Fibroblast of lung (primary cell): ENCODE data around the gene KANSL2. TPM values are rescaled to one million over a fixed set of nuclear protein-coding genes. Genes with fewer than 3 reads are reported as not detected.
"Not testable (repeated sequence)": the region's sequence is repeated elsewhere in the genome, so short reads cannot be mapped to it uniquely, and the experiment has no call there.

ENCODE experiments used
- DNase-seq, 2 donors: peaks; one replicate each; pipeline versions ENCODE4 v3.0.0 to v3.0.0-alpha.2; 2010; ENCODE audit warnings: low read depth in 2 of 2
- H2AFZ ChIP-seq: 2 replicates; pipeline ENCODE4 v1.5.1; 2012; ENCODE audit warnings: low read length, control low read depth, inconsistent platforms
- H3K27ac ChIP-seq: 2 replicates; pipeline ENCODE4 v1.5.1; 2011; ENCODE audit warnings: low read length, control low read depth; ENCODE audit not compliant: insufficient read depth
- H3K27me3 ChIP-seq: 2 replicates; pipeline ENCODE4 v1.5.1; 2011; ENCODE audit warnings: mild to moderate bottlenecking, low read length; ENCODE audit not compliant: control insufficient read depth, insufficient read depth
- H3K36me3 ChIP-seq: 2 replicates; pipeline ENCODE4 v1.5.1; 2011; ENCODE audit warnings: low read length; ENCODE audit not compliant: control insufficient read depth, insufficient read depth
- H3K4me1 ChIP-seq: 2 replicates; pipeline ENCODE4 v1.5.1; 2011; ENCODE audit warnings: low read length; ENCODE audit not compliant: control insufficient read depth, insufficient read depth; ENCODE audit errors: extremely low read depth
- H3K4me2 ChIP-seq: 2 replicates; pipeline ENCODE4 v1.5.1; 2011; ENCODE audit warnings: low read length, control low read depth; ENCODE audit not compliant: insufficient read depth; ENCODE audit errors: extremely low read depth
- H3K4me3 ChIP-seq, 4 experiments: fragments of 200-600 bp in 1 of 4; sonication (generic) in 1 of 4; replicated peaks in 1 of 4; 2 replicates each; pipeline ENCODE4 v1.5.1; 2011 to 2016; ENCODE audit warnings: low read length in 4 of 4, low read depth in 3 of 4, mild to moderate bottlenecking in 3 of 4, control low read depth in 2 of 4, inconsistent platforms in 1 of 4, mixed read lengths in 1 of 4; ENCODE audit not compliant: insufficient read depth in 1 of 4; ENCODE audit errors: control extremely low read depth in 1 of 4
- H3K79me2 ChIP-seq: 2 replicates; pipeline ENCODE4 v1.5.1; 2012; ENCODE audit warnings: mild to moderate bottlenecking, low read length, inconsistent platforms; ENCODE audit not compliant: control insufficient read depth, insufficient read depth
- H3K9ac ChIP-seq: 2 replicates; pipeline ENCODE4 v1.5.1; 2011; ENCODE audit warnings: mild to moderate bottlenecking, low read length, control low read depth; ENCODE audit not compliant: insufficient read depth
- H3K9me3 ChIP-seq: 2 replicates; pipeline ENCODE4 v1.5.1; 2012; ENCODE audit warnings: low read depth, low read length; ENCODE audit not compliant: control insufficient read depth, insufficient read depth
- H4K20me1 ChIP-seq: 2 replicates; pipeline ENCODE4 v1.5.1; 2011; ENCODE audit warnings: low read length; ENCODE audit not compliant: control insufficient read depth, insufficient read depth; ENCODE audit errors: extremely low read depth
- CTCF ChIP-seq, 2 donors: IDR thresholded peaks in 1 of 2; conservative IDR thresholded peaks in 1 of 2; 1 replicate in 1 of 2; 2 replicates in 1 of 2; pipeline ENCODE4 v1.5.1; 2011 to 2012; ENCODE audit warnings: low read length in 2 of 2, control low read depth in 1 of 2, inconsistent platforms in 1 of 2, low read depth in 1 of 2, mild to moderate bottlenecking in 1 of 2
- EZH2 ChIP-seq: IDR thresholded peaks from 2 replicates; pipeline ENCODE4 v1.5.1; 2012; ENCODE audit warnings: low read length, control low read depth, mild to moderate bottlenecking; ENCODE audit errors: missing control alignments
- polyA plus RNA-seq, 2 donors: library from polyadenylated mRNA; depleted of rRNA in 1 of 2; stranded (reverse) in 1 of 2; unstranded in 1 of 2; fragments of >200 nt; gene quantifications; 2 replicates each; pipeline ENCODE4 v1.2.1, GENCODE V29; 2011 to 2012; ENCODE audit warnings: missing spikeins in 1 of 2
- total RNA-seq: library from RNA; depleted of rRNA; stranded (reverse); fragments of >200 nt; gene quantifications from 2 replicates; pipeline ENCODE4 v1.2.1, GENCODE V29; 2014

KANSL2 gene
- total and polyA plus RNA-seq, 2 donors (not counting 1 experiment from before 2014, with no cell fraction given) = 38.8 to 51.2 TPM

GRCh38 chr12:48630346-48630745, 51.7 kb downstream of the KANSL2 start:
- Histone ChIP-seq H3K4me3 (no peak overlapping the region), H3K27me3 (peaks cover 7% of the 10 kb centered on the region), H3K4me2 (no peak overlapping the region), H3K27ac (no peak overlapping the region), H3K79me2 (no peaks in the 10 kb centered on the region), H3K9me3 (no peaks in the 10 kb centered on the region), H3K36me3 (no peaks in the 10 kb centered on the region), H3K9ac (no peak overlapping the region), H4K20me1 (no peaks in the 10 kb centered on the region), H2AFZ (no peak overlapping the region), H3K4me1 (no peaks in the 10 kb centered on the region)
- no peak for DNase-seq
- TF ChIP-seq CTCF (conservative IDR thresholded peaks at IDR 0.05 in 1 of 2, IDR thresholded peaks at IDR 0.05 in 1 of 2; ENCODE audit: low read depth in 1 of 2, low read length in 2 of 2) (no peak), EZH2 (no peak)

GRCh38 chr12:48629541-48629940, 52.5 kb downstream of the KANSL2 start:
- H3K79me2 ChIP-seq = no peaks in the 10 kb centered on the region
- TF ChIP-seq EZH2 = no peak
- no peak for TF ChIP-seq CTCF (conservative IDR thresholded peaks at IDR 0.05 in 1 of 2, IDR thresholded peaks at IDR 0.05 in 1 of 2; ENCODE audit: low read depth in 1 of 2, low read length in 2 of 2)
- no peak for DNase-seq
- no peak overlapping the region for H3K9ac ChIP-seq
- H4K20me1 ChIP-seq = no peaks in the 10 kb centered on the region
- H2AFZ ChIP-seq = no peak overlapping the region
- no peaks in the 10 kb centered on the region for H3K4me1 ChIP-seq
- H3K27ac ChIP-seq = no peak overlapping the region
- H3K9me3 ChIP-seq = no peaks in the 10 kb centered on the region
- H3K4me2 ChIP-seq = no peak overlapping the region
- peaks cover 7% of the 10 kb centered on the region for H3K27me3 ChIP-seq
- no peak overlapping the region for H3K4me3 ChIP-seq
- H3K36me3 ChIP-seq = no peaks in the 10 kb centered on the region

GRCh38 chr12:48627556-48627955, 54.5 kb downstream of the KANSL2 start:
- H3K4me3 ChIP-seq = no peak overlapping the region
- no peaks in the 10 kb centered on the region for H3K79me2 ChIP-seq
- H3K27me3 ChIP-seq = peaks cover 7% of the 10 kb centered on the region
- H3K4me1 ChIP-seq = no peaks in the 10 kb centered on the region
- no peak overlapping the region for H3K4me2 ChIP-seq
- H3K36me3 ChIP-seq = no peaks in the 10 kb centered on the region
- TF ChIP-seq EZH2 (no peak), CTCF (conservative IDR thresholded peaks at IDR 0.05 in 1 of 2, IDR thresholded peaks at IDR 0.05 in 1 of 2; ENCODE audit: low read depth in 1 of 2, low read length in 2 of 2) (no peak)
- no peak overlapping the region for H3K27ac ChIP-seq
- H3K9me3 ChIP-seq = no peaks in the 10 kb centered on the region
- H2AFZ ChIP-seq = no peak overlapping the region
- no peak for DNase-seq
- no peaks in the 10 kb centered on the region for H4K20me1 ChIP-seq
- no peak overlapping the region for H3K9ac ChIP-seq

- H3K79me2 ChIP-seq, H4K20me1 ChIP-seq, H3K36me3 ChIP-seq, H3K9ac ChIP-seq, H2AFZ ChIP-seq, H3K27me3 ChIP-seq, H3K9me3 ChIP-seq, H3K4me2 ChIP-seq, DNase-seq, H3K4me3 ChIP-seq, H3K27ac ChIP-seq, H3K4me1 ChIP-seq: not testable (repeated sequence)
These were observed 59.0 kb downstream of the KANSL2 start for GRCh38 chr12:48622997-48623396.
